ENCODE results near the gene LRCH4.

DNA sequence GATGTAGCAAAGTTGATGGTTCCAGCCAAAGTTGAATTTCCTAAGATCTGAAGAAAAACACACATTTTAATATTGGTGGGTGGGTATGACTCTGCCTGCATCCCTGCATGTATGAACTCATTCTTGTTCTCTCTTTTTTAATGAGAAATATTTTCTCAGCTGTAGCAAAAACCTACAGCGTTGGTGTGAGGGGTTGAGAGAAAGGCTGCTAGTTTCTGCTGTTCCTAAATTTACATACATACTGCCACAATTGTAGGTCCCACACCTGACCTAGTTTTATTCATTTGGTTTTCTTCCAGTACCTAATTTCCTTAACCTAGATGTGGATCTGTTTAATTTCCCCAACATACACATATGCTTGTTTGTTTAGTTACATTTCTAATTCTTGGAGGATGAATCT, 42.3 kb downstream of the LRCH4 start:
- TF ChIP-seq ZFX (IDR thresholded peaks at IDR 0.05), result no peak
- TF ChIP-seq, protein P1, sequence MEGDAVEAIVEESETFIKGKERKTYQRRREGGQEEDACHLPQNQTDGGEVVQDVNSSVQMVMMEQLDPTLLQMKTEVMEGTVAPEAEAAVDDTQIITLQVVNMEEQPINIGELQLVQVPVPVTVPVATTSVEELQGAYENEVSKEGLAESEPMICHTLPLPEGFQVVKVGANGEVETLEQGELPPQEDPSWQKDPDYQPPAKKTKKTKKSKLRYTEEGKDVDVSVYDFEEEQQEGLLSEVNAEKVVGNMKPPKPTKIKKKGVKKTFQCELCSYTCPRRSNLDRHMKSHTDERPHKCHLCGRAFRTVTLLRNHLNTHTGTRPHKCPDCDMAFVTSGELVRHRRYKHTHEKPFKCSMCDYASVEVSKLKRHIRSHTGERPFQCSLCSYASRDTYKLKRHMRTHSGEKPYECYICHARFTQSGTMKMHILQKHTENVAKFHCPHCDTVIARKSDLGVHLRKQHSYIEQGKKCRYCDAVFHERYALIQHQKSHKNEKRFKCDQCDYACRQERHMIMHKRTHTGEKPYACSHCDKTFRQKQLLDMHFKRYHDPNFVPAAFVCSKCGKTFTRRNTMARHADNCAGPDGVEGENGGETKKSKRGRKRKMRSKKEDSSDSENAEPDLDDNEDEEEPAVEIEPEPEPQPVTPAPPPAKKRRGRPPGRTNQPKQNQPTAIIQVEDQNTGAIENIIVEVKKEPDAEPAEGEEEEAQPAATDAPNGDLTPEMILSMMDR (conservative IDR thresholded peaks at IDR 0.05), result no peak

Data from C4-2B (cell line).